Caco-2 (cell line): Measurements from ENCODE around the gene RND3. TPM values are rescaled to one million over a fixed set of nuclear protein-coding genes. Genes with fewer than 3 reads are reported as not detected.

Source experiments
- BruUV-seq: library from RNA; stranded (reverse); fragments of 400-500 nt; replicated peaks from 2 replicates; lab custom pipeline; 2021; lab: Mats Ljungman, UMichigan
- CTCF ChIA-PET: fragments of 300-600 bp; sonication (Branson Sonifier 250); formaldehyde crosslinking; loops from one replicate; lab custom pipeline; 2022; ENCODE audit warnings: antibody characterized with exemption; lab: Charles Lee
- POLR2A ChIA-PET: fragments of 300-600 bp; sonication (Branson Sonifier 250); formaldehyde crosslinking; loops from one replicate; lab custom pipeline; 2022; ENCODE audit warnings: antibody characterized with exemption; lab: Charles Lee
- DNase-seq, 2 experiments: peaks; one replicate each; pipeline versions ENCODE4 v3.0.0 to v3.0.0-alpha.2; 2020 to 2022
- H3K27me3 ChIP-seq: replicated peaks from 2 replicates; pipeline ENCODE4 v1.6.0; 2011; ENCODE audit warnings: low read length; ENCODE audit not compliant: control insufficient read depth, insufficient read depth
- H3K36me3 ChIP-seq: 2 replicates; pipeline ENCODE4 v1.5.1; 2011; ENCODE audit warnings: low read length; ENCODE audit not compliant: control insufficient read depth, insufficient read depth
- H3K4me1 ChIP-seq: fragments of 250-450 bp; sonication (Bioruptor Pico); 2 replicates; pipeline ENCODE4 v1.5.1; 2020; ENCODE audit warnings: mild to moderate bottlenecking
- H3K4me3 ChIP-seq: 2 replicates; pipeline ENCODE4 v1.5.1; 2011; ENCODE audit warnings: low read depth, mild to moderate bottlenecking, control low read depth, low read length
- H3K9me3 ChIP-seq: fragments of 250-450 bp; sonication (Bioruptor Pico); 2 replicates; pipeline ENCODE4 v1.5.1; 2020; ENCODE audit warnings: mild to moderate bottlenecking, moderate library complexity
- H3K27ac Mint-ChIP-seq: one replicate; pipeline ENCODE4 v1.8.0; 2022; ENCODE audit warnings: mixed read lengths; ENCODE audit not compliant: unreplicated experiment
- H3K27me3 Mint-ChIP-seq: one replicate; pipeline ENCODE4 v1.8.0; 2022; ENCODE audit warnings: mixed read lengths; ENCODE audit not compliant: insufficient read depth, unreplicated experiment
- H3K36me3 Mint-ChIP-seq: one replicate; pipeline ENCODE4 v1.8.0; 2022; ENCODE audit warnings: mild to moderate bottlenecking, mixed read lengths; ENCODE audit not compliant: insufficient read depth, unreplicated experiment
- H3K4me1 Mint-ChIP-seq: one replicate; pipeline ENCODE4 v1.8.0; 2022; ENCODE audit warnings: low read depth, mixed read lengths; ENCODE audit not compliant: unreplicated experiment
- H3K4me3 Mint-ChIP-seq: one replicate; pipeline ENCODE4 v1.8.0; 2022; ENCODE audit warnings: mild to moderate bottlenecking, moderate library complexity, mixed read lengths; ENCODE audit not compliant: unreplicated experiment
- H3K9me3 Mint-ChIP-seq: one replicate; pipeline ENCODE4 v1.8.0; 2022; ENCODE audit warnings: mixed read lengths; ENCODE audit not compliant: unreplicated experiment
- intact Hi-C: fragments of 100-400 bp; cut with micrococcal nuclease; formaldehyde crosslinking; loops from one replicate; pipeline ENCODE4 v1.10.0; 2022; ENCODE audit not compliant: unreplicated experiment
- total RNA-seq: library from RNA; stranded (reverse); gene quantifications from 2 replicates; pipeline ENCODE4 v1.2.3, GENCODE V29; 2022
- TF ChIP-seq, protein P1 (sequence below), 2 experiments: fragments of 200-600 bp in 1 of 2; IDR thresholded peaks; 1 replicate in 1 of 2; 2 replicates in 1 of 2; pipeline versions ENCODE4 v1.5.1 to v1.8.0; 2011 to 2022; ENCODE audit warnings: antibody characterized with exemption in 1 of 2, control low read depth in 1 of 2, inconsistent platforms in 1 of 2, low read depth in 1 of 2, low read length in 1 of 2, mild to moderate bottlenecking in 1 of 2, moderate library complexity in 1 of 2; ENCODE audit not compliant: insufficient read depth in 1 of 2, severe bottlenecking in 1 of 2, unreplicated experiment in 1 of 2

The RND3 gene
- total RNA-seq, 1 experiment from 2014 or later, result 75.0 TPM

DNA sequence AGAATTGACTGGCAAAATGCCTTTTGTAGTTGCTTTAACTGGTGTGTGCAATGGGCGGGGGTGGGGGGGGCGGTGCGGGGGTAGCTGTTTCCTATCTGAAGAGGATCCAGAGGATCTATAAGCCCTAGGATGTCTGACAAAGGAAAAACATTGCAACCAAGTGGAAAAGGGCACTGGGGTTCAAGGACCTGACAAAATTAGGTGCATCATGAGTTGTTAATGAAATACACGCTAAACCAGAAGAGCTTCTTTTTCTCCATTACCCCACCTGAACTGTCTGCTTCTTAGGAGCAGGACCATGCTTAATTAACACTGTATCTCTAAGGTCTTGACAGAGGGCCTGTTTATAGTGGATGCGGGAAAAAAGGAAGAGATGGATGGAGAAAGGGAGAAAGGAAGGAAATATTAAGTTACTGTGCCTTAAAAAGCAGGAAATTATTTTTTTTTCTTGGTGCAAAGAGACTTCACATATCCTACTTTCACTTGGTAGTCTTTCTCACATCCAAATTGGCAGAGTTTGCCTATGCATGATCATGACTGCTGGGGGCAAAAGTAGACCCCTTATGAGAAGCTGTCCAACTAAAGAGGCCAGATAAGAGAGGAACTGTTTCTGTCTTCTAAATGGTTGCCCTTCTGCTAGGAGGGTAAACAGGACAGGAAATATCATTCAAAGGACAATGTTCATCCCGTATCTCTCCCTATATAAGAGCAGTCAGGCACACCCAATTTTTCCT is 4.6 kb downstream of the RND3 start:
- no peak overlapping the region for H3K4me3 ChIP-seq
- H3K27me3 ChIP-seq, result no peaks in the 10 kb centered on the region
- Mint-ChIP-seq H3K27ac (no peak overlapping the region), H3K4me1 (peaks cover 44% of the 10 kb centered on the region), H3K4me3 (peak overlapping the region; percentile 9), H3K27me3 (no peaks in the 10 kb centered on the region), H3K36me3 (peaks cover 91% of the 10 kb centered on the region), H3K9me3 (no peaks in the 10 kb centered on the region)
- H3K4me1 ChIP-seq, result peaks cover 66% of the 10 kb centered on the region
- POLR2A ChIA-PET, result interaction anchor here (1.2 kb wide), 1 partner anchor 11 kb away, joined by 3 read pairs; no protein-coding TSS in a partner anchor
- intact Hi-C loops, result loop anchor here (10.0 kb wide), 1 partner anchor 498 kb away; no protein-coding TSS in a partner anchor
- H3K9me3 ChIP-seq, result no peaks in the 10 kb centered on the region
- CTCF ChIA-PET, result no interaction called here
- TF ChIP-seq, protein P1, sequence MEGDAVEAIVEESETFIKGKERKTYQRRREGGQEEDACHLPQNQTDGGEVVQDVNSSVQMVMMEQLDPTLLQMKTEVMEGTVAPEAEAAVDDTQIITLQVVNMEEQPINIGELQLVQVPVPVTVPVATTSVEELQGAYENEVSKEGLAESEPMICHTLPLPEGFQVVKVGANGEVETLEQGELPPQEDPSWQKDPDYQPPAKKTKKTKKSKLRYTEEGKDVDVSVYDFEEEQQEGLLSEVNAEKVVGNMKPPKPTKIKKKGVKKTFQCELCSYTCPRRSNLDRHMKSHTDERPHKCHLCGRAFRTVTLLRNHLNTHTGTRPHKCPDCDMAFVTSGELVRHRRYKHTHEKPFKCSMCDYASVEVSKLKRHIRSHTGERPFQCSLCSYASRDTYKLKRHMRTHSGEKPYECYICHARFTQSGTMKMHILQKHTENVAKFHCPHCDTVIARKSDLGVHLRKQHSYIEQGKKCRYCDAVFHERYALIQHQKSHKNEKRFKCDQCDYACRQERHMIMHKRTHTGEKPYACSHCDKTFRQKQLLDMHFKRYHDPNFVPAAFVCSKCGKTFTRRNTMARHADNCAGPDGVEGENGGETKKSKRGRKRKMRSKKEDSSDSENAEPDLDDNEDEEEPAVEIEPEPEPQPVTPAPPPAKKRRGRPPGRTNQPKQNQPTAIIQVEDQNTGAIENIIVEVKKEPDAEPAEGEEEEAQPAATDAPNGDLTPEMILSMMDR (IDR thresholded peaks at IDR 0.05; ENCODE audit: insufficient read depth in 1 of 2, low read depth in 1 of 2, low read length in 1 of 2, severe bottlenecking in 1 of 2, unreplicated experiment in 1 of 2), result no peak
- DNase-seq, result no peak
- no peaks in the 10 kb centered on the region for H3K36me3 ChIP-seq
- no TSS peak for BruUV-seq

DNA sequence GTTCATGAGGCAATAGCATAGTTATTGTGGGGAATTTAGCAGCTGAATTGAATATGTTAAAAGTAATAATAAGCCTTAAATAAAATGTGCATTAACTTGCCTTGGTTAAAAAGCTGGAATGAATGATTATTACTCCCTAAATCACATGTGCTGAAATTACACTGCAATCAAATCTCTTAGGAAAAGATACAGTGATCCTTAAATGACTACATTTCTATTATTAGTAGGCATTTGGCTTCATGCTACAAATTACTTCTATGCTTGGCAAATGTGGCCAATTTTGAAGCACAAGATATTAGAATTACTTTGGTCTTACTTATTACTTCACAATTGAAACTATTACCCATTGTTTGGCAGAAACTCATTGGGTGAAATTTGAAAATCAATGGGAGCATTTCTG is 5.4 kb downstream of the RND3 start:
- Histone ChIP-seq H3K9me3 (no peaks in the 10 kb centered on the region), H3K36me3 (no peaks in the 10 kb centered on the region), H3K4me1 (peaks cover 73% of the 10 kb centered on the region), H3K27me3 (no peaks in the 10 kb centered on the region), H3K4me3 (no peak overlapping the region)
- intact Hi-C loops, result loop anchor here (10.0 kb wide), 1 partner anchor 497 kb away; no protein-coding TSS in a partner anchor
- Mint-ChIP-seq H3K4me1 (peaks cover 51% of the 10 kb centered on the region), H3K4me3 (peak overlapping the region; percentile 7), H3K9me3 (no peaks in the 10 kb centered on the region), H3K27me3 (no peaks in the 10 kb centered on the region), H3K36me3 (peaks cover 91% of the 10 kb centered on the region), H3K27ac (no peak overlapping the region)
- no peak for DNase-seq
- ChIA-PET CTCF (no interaction called here), POLR2A (interaction anchor here (0.6 to 1.2 kb wide), 2 partner anchors 10 to 76 kb away, joined by 3 to 4 read pairs; no protein-coding TSS in a partner anchor)
- TF ChIP-seq, protein P1 (IDR thresholded peaks at IDR 0.05; ENCODE audit: insufficient read depth in 1 of 2, low read depth in 1 of 2, low read length in 1 of 2, severe bottlenecking in 1 of 2, unreplicated experiment in 1 of 2), result no peak
- no TSS peak for BruUV-seq

DNA sequence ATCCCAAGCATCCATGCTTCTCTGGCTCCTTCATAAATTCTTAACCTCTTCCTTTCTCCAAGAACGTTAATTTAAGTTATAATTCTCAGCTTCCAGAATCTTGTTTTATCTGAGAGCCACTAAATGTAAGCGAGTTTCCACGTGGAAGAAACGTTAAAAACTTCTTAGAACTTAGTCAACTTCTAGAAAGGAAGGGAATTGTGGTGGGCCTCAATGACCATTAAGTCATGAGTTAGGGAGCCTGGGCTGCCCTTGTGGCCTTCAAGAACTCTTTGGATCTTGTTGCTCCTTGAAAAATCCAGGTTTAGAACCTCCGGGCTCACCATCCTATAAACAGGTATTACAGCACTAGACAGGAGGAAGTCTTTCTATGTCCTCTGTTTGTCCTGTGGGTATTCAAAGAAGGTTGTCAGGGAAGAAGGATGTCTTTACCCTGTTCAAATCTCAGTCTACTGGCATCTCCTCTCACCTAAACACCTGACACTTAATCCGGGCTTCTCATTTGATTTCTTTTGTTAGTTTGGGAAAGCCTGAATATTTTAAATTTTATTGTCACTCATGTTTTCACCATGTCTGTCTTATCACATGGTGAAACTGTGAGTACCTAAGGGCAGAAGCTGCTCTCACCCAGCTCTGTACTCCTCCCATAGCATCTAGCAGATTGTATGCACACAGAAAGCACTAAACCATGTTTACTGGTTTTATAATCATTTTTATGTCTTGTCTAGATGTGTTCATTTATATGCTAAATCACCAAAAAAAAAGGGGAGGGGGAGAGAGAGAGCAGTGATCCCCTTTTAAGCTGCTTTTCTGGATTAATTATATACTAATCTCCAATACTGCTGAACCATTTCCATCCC is 6.3 kb downstream of the RND3 start:
- H3K4me3 ChIP-seq, result no peak overlapping the region
- H3K27me3 ChIP-seq, result no peaks in the 10 kb centered on the region
- BruUV-seq, result no TSS peak
- Mint-ChIP-seq H3K4me3 (peak overlapping the region; percentile 7), H3K9me3 (no peaks in the 10 kb centered on the region), H3K27me3 (no peaks in the 10 kb centered on the region), H3K36me3 (peaks cover 91% of the 10 kb centered on the region), H3K27ac (peak overlapping the region; percentile 84), H3K4me1 (peaks cover 60% of the 10 kb centered on the region)
- DNase-seq, result no peak
- H3K36me3 ChIP-seq, result no peaks in the 10 kb centered on the region
- ChIA-PET POLR2A (interaction anchor here (0.6 to 0.7 kb wide), 2 partner anchors 76 to 992 kb away, joined by 3 to 4 read pairs; no protein-coding TSS in a partner anchor), CTCF (no interaction called here)
- no peaks in the 10 kb centered on the region for H3K9me3 ChIP-seq
- TF ChIP-seq, protein P1 (IDR thresholded peaks at IDR 0.05; ENCODE audit: insufficient read depth in 1 of 2, low read depth in 1 of 2, low read length in 1 of 2, severe bottlenecking in 1 of 2, unreplicated experiment in 1 of 2), result no peak
- peaks cover 82% of the 10 kb centered on the region for H3K4me1 ChIP-seq
- intact Hi-C loops, result loop anchor here (10.0 kb wide), 1 partner anchor 496 kb away; no protein-coding TSS in a partner anchor
